ENCODE measurements around the gene PLEKHA8. TPM values are rescaled to one million over a fixed set of nuclear protein-coding genes. Genes with fewer than 3 reads are reported as not detected.

PLEKHA8 gene
- total and polyA plus RNA-seq, 8 donors = 2.2 to 18.5 (median 6.0) TPM

DNA sequence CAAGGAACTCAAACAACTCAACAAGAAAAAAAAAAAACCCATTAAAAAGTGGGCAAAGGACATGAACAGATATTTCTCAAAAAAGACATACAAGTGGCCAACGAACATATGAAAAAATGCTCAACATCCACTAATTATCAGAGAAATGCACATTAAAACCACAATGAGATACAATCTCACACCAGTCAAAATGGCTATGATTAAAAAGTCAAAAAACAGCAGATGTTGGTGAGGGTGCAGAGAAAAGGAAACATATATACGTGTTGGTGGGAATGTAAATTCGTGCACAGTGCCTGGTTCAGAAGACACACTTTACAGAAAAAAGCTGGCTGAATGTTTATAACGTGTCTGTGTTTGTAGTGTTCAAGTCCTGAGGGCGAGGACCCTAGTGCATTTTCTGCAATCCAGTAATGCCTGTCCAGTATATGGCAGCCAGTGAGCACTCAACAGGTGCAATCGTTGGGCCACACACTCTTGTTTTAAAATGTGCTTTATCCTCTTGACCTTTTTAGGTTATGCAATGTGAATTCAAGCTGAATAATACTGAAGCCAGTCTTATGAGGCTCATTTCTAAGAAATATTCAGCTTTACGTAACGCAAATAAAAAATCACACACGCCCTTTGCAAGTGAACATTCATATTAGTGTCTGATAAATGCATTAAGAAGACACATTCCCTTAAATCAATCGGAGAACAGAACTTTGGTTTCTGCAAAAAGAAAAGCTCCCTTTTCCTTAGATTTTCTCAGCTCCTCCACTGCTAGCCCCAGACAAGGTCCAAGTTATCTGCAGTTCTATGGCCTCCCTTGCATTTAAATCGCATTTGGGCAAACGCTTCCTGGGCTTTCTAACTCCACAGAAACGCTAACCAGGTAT lies 105.8 kb downstream of the PLEKHA8 start:
- WGBS, 5 donors = 28 to 31% (median 30%) methylated on average over 13 of the region's 13 CpGs
- H3K36me3 ChIP-seq = no peaks in the 10 kb centered on the region
- TF ChIP-seq POLR2AphosphoS5 (IDR thresholded peaks at IDR 0.05) (no peak), EP300 (IDR thresholded peaks at IDR 0.05) (no peak), POLR2A (IDR thresholded peaks at IDR 0.05) (no peak)
- TF ChIP-seq, protein P1, sequence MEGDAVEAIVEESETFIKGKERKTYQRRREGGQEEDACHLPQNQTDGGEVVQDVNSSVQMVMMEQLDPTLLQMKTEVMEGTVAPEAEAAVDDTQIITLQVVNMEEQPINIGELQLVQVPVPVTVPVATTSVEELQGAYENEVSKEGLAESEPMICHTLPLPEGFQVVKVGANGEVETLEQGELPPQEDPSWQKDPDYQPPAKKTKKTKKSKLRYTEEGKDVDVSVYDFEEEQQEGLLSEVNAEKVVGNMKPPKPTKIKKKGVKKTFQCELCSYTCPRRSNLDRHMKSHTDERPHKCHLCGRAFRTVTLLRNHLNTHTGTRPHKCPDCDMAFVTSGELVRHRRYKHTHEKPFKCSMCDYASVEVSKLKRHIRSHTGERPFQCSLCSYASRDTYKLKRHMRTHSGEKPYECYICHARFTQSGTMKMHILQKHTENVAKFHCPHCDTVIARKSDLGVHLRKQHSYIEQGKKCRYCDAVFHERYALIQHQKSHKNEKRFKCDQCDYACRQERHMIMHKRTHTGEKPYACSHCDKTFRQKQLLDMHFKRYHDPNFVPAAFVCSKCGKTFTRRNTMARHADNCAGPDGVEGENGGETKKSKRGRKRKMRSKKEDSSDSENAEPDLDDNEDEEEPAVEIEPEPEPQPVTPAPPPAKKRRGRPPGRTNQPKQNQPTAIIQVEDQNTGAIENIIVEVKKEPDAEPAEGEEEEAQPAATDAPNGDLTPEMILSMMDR (IDR thresholded peaks at IDR 0.05) = no peak
- no peaks in the 10 kb centered on the region for H3K27me3 ChIP-seq
- DNase-seq = no peak
- intact Hi-C loops (cut with DNase I; ENCODE audit: low total_unique reads) = no loop called here
- H3K27ac ChIP-seq = peak overlapping the region; percentile 92 to 97 (median 97)
- peak overlapping the region; percentile 89 to 97 (median 91) for H3K4me3 ChIP-seq
- peaks cover 4 to 39% (median 30%) of the 10 kb centered on the region in 4 donors for H3K4me1 ChIP-seq
- H3K9me3 ChIP-seq = no peaks in the 10 kb centered on the region

DNA sequence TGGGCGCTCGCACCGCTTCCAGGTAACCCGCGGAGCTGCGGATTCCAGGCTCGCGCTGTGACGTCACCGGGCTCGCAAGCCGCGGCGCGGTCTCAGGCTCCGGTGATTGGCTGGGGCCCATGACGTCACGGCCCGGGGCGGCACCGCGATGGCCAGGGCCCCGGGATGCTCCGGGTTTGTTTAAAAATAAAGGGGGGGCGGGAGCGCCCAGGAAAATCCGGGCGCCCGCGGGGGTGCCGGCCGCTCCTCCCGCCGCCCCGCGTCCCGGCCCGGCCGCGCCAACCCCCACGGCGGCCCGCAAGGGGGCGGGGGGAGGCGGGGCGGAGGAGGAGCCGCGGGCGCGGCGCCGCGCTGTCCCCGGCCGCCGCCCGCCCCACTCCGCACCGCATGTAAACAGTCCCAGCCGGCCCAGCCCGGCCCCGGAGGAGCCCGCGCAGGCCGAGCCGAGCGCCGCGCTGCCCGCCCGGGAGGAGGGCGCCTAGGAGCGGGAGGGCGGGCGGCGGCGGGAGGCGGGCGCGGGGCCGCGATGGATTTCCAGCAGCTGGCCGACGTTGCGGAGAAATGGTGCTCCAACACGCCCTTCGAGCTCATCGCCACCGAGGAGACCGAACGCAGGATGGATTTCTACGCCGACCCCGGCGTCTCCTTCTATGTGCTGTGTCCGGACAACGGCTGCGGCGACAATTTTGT lies 106.5 kb downstream of the PLEKHA8 start, which contains the start of gene MTURN:
TSS of gene MTURN (plus strand) at position 376 of the 690 bp plus-strand sequence. CDS start at position 527, 151 bp downstream.
- H3K36me3 ChIP-seq = no peaks in the 10 kb centered on the region
- TF ChIP-seq, protein P1 (IDR thresholded peaks at IDR 0.05) = peak in 1 of 7 experiments; percentile 15
- no peak for TF ChIP-seq POLR2A (IDR thresholded peaks at IDR 0.05)
- TF ChIP-seq POLR2AphosphoS5 (IDR thresholded peaks at IDR 0.05) = peak in 2 of 3 donors; percentile 55 to 60
- WGBS, 5 donors = 0% methylated on average over 22 to 97 of the region's 99 CpGs
- no peaks in the 10 kb centered on the region for H3K9me3 ChIP-seq
- H3K4me1 ChIP-seq = peaks cover 6 to 46% (median 35%) of the 10 kb centered on the region in 4 donors
- H3K27ac ChIP-seq = peak within 1 kb of the TSS; percentile 92 to 97 (median 97)
- H3K4me3 ChIP-seq = peak within 1 kb of the TSS; percentile 89 to 97 (median 91)
- intact Hi-C loops (cut with DNase I; ENCODE audit: low total_unique reads) = no loop called here
- H3K27me3 ChIP-seq = no peaks in the 10 kb centered on the region
- peak; percentile 94 to 97 for DNase-seq

DNA sequence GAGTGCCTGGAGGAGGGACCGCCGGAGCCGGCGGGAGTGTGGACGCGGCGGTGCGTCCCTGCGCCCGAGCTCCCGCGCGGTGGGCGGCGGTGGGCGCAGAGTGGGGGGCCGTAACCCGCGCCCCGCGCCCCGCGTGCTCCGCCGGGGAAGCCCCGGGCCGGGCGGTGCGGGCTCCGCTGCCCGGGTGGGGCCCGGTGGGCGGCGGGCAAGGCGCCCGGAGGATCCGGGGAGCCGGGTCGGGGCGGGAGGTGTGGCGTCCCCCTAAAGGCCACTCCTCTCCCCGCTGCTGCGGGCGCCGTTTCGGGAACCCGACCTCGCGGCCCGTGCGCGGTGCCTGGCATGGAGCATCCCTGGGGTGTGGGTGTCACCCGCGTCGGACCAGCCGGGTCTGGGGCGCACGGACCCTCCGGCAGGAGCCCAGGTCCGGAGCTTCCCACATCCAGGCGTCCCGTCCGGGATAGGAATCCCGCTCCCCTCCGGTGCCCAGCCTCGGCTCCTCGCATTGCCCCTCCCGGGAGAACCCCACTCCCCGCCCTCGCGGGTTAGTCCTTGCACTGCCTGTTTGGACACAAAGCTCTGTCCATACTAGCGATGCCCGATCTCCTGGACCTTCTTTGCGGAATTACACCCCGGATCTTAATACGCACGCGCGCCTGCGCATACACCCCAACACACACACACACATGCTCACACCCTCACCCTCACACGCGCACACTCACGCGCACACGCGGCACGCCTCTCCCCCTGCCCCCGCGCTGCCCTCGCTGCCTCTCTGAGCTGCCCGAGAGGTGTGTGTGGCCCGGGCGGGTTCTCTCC lies 107.3 kb downstream of the PLEKHA8 start:
- TF ChIP-seq POLR2AphosphoS5 (IDR thresholded peaks at IDR 0.05) = peak in 2 of 3 donors; percentile 34 to 39
- no peak for TF ChIP-seq POLR2A (IDR thresholded peaks at IDR 0.05)
- TF ChIP-seq EP300 (IDR thresholded peaks at IDR 0.05) = no peak
- TF ChIP-seq, protein P1 (IDR thresholded peaks at IDR 0.05) = no peak
- Histone ChIP-seq H3K27me3 (no peaks in the 10 kb centered on the region), H3K9me3 (no peaks in the 10 kb centered on the region), H3K4me1 (peaks cover 8 to 54% (median 38%) of the 10 kb centered on the region in 4 donors), H3K4me3 (peak overlapping the region; percentile 89 to 97 (median 91)), H3K27ac (peak overlapping the region; percentile 92 to 97 (median 97)), H3K36me3 (no peaks in the 10 kb centered on the region)
- WGBS, 5 donors = 0 to 1% (median 0%) methylated on average over 17 to 93 of the region's 93 CpGs
- intact Hi-C loops (cut with DNase I; ENCODE audit: low total_unique reads) = no loop called here
- DNase-seq = peak; percentile 71 to 90
